ENCODE data around the gene FCSK.

DNA sequence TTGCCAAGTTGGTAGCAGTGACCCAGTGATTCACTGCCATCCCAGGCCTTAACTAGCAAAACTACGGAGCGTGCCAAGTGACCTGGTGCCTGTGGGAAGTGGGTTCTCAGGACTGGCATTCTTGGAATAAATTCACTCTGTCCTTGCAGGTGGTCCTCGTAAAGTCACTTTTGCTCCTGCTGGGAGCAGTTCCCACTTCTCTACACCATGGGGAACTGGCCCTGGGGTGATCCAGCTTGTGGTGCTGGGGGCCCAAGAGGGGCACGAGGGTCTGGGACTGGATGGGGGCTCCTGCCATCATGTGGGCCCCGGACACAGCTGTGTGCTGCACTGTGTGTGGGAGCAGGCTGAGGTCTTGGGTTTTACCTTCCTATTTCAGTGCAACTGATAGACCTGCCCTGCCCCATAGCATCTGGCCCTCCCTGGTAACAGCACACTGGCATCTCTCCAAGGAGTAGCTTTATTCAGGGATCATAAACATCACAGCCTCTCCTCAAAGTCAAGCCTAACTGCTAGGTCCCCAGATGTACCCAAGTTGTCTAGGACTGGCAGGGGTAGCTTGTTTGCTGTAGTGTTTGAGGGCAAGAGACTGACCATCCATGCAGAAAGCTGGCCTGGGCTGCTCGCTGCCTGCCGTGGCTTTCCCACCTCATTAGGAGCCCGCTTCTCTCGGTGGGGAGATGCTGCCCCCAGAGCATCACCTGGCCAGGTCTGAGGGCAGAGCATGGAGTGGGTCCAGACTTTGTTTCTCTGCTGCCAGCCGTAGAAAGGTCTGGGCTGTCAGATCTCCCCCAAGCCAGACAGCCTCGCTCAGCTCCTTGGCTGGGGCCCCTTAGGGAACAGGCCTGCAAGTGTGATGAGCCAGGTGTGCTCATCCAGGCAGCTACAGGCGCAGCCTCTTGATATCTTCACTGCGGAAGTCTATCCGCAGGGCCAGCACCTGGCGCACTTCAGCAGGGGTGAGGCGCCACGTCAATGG lies 26.0 kb downstream of the FCSK start:
- no peak for TF ChIP-seq CTCF (IDR thresholded peaks at IDR 0.05)
- no peak for TF ChIP-seq POLR2AphosphoS5 (IDR thresholded peaks at IDR 0.05)
- TF ChIP-seq EP300 (IDR thresholded peaks at IDR 0.05): no peak
- no peak for TF ChIP-seq POLR2A (IDR thresholded peaks at IDR 0.05)
